GM23338 (cell line): ENCODE results near the gene MOSPD2. TPM values are rescaled to one million over a fixed set of nuclear protein-coding genes. Genes with fewer than 3 reads are reported as not detected.

Source experiments
- ATAC-seq: fragments of 200-7000 bp; cut with Tn5 transposase; 3 replicates; pipeline ENCODE4 v1.9.1; 2020
- DNase-seq: peaks from one replicate; pipeline ENCODE4 v3.0.0-alpha.2; 2015; ENCODE audit warnings: low spot score
- H2AFZ ChIP-seq: fragments of 200-600 bp; sonication (generic); 2 replicates; pipeline ENCODE4 v1.8.0; 2016; ENCODE audit warnings: antibody characterized with exemption, mild to moderate bottlenecking, moderate library complexity
- H3F3A ChIP-seq: fragments of 200-600 bp; sonication (generic); replicated peaks from 2 replicates; pipeline ENCODE4 v1.8.0; 2017; ENCODE audit warnings: antibody characterized with exemption, mixed run types, low read depth
- H3K27ac ChIP-seq: fragments of 200-600 bp; sonication (generic); 2 replicates; pipeline ENCODE4 v1.6.1; 2016; ENCODE audit warnings: low read depth
- H3K27me3 ChIP-seq: fragments of 200-600 bp; sonication (generic); 2 replicates; pipeline ENCODE4 v1.8.0; 2016; ENCODE audit warnings: mild to moderate bottlenecking, mixed run types, moderate library complexity; ENCODE audit not compliant: insufficient read depth
- H3K36me3 ChIP-seq: fragments of 200-600 bp; sonication (generic); 2 replicates; pipeline ENCODE4 v1.8.0; 2016; ENCODE audit warnings: mild to moderate bottlenecking; ENCODE audit not compliant: insufficient read depth
- H3K4me1 ChIP-seq: fragments of 200-600 bp; sonication (generic); 2 replicates; pipeline ENCODE4 v1.8.0; 2016; ENCODE audit warnings: mild to moderate bottlenecking, moderate library complexity; ENCODE audit not compliant: insufficient read depth
- H3K4me2 ChIP-seq: fragments of 200-600 bp; sonication (generic); 2 replicates; pipeline ENCODE4 v1.7.1; 2017; ENCODE audit warnings: mixed run types
- H3K4me3 ChIP-seq: fragments of 200-600 bp; sonication (generic); 2 replicates; pipeline ENCODE4 v1.6.1; 2016; ENCODE audit warnings: mixed run types
- H3K79me2 ChIP-seq: fragments of 200-600 bp; sonication (generic); replicated peaks from 2 replicates; pipeline ENCODE4 v1.8.0; 2017; ENCODE audit warnings: mild to moderate bottlenecking; ENCODE audit not compliant: insufficient read depth
- H3K9me2 ChIP-seq: fragments of 200-600 bp; sonication (generic); 2 replicates; pipeline ENCODE4 v1.8.0; 2017; ENCODE audit not compliant: insufficient read depth
- H4K20me1 ChIP-seq: fragments of 200-600 bp; sonication (generic); replicated peaks from 2 replicates; pipeline ENCODE4 v1.8.0; 2017; ENCODE audit warnings: mild to moderate bottlenecking; ENCODE audit not compliant: insufficient read depth
- H3K27ac Mint-ChIP-seq: 2 replicates; pipeline ENCODE4 v1.8.0; 2020; ENCODE audit warnings: inconsistent platforms, mild to moderate bottlenecking, moderate library complexity, mixed read lengths
- H3K27me3 Mint-ChIP-seq: 3 replicates; pipeline ENCODE4 v1.8.0; 2022; ENCODE audit warnings: low read depth, mild to moderate bottlenecking, moderate library complexity, mixed read lengths, inconsistent platforms; ENCODE audit not compliant: insufficient read depth, poor library complexity
- H3K36me3 Mint-ChIP-seq: 3 replicates; pipeline ENCODE4 v1.8.0; 2021; ENCODE audit warnings: low read depth, mild to moderate bottlenecking, inconsistent platforms, moderate library complexity, mixed read lengths
- H3K4me1 Mint-ChIP-seq: 3 replicates; pipeline ENCODE4 v1.8.0; 2020; ENCODE audit warnings: mild to moderate bottlenecking, inconsistent platforms, mixed read lengths
- H3K4me3 Mint-ChIP-seq: 3 replicates; pipeline ENCODE4 v1.8.0; 2021; ENCODE audit warnings: moderate library complexity, mild to moderate bottlenecking, inconsistent platforms, mixed read lengths
- H3K9me3 Mint-ChIP-seq: 3 replicates; pipeline ENCODE4 v1.8.0; 2020; ENCODE audit warnings: moderate library complexity, mild to moderate bottlenecking, inconsistent platforms, mixed read lengths
- CREB1 ChIP-seq: fragments of 250-450 bp; sonication (Bioruptor Pico); IDR thresholded peaks from 2 replicates; pipeline ENCODE4 v1.5.0; 2020; ENCODE audit warnings: low read depth, mild to moderate bottlenecking, moderate library complexity
- CTCF ChIP-seq, 2 experiments: fragments of 200-600 bp in 1 of 2; sonication (generic) in 1 of 2; conservative IDR thresholded peaks; 2 replicates each; pipeline versions ENCODE4 v1.5.1 to v1.6.1; 2016 to 2017; ENCODE audit warnings: antibody characterized with exemption in 2 of 2, low read depth in 2 of 2, mild to moderate bottlenecking in 2 of 2, moderate library complexity in 1 of 2
- EZH2 ChIP-seq: fragments of 200-600 bp; sonication (generic); IDR thresholded peaks from one replicate; pipeline ENCODE4 v1.8.0; 2017; ENCODE audit warnings: antibody characterized with exemption, mild to moderate bottlenecking, low read depth; ENCODE audit not compliant: unreplicated experiment
- EZH2phosphoT487 ChIP-seq: fragments of 200-600 bp; sonication (generic); IDR thresholded peaks from one replicate; pipeline ENCODE4 v1.8.1; 2018; ENCODE audit warnings: antibody characterized with exemption; ENCODE audit not compliant: unreplicated experiment
- JUNB ChIP-seq: IDR thresholded peaks from one replicate; pipeline ENCODE4 v1.6.1; 2016; ENCODE audit warnings: antibody characterized with exemption; ENCODE audit not compliant: unreplicated experiment
- NANOG ChIP-seq: IDR thresholded peaks from 2 replicates; pipeline ENCODE4 v1.6.1; 2016; ENCODE audit warnings: antibody characterized with exemption, borderline replicate concordance
- POLR2AphosphoS5 ChIP-seq: IDR thresholded peaks from 2 replicates; pipeline ENCODE4 v1.6.1; 2016; ENCODE audit warnings: antibody characterized with exemption, low read depth
- REST ChIP-seq: IDR thresholded peaks from one replicate; pipeline ENCODE4 v1.6.1; 2018; ENCODE audit warnings: antibody characterized with exemption; ENCODE audit not compliant: unreplicated experiment
- ZNF114 ChIP-seq: fragments of 250-450 bp; sonication (Bioruptor Pico); IDR thresholded peaks from 2 replicates; pipeline ENCODE4 v1.5.0; 2020; ENCODE audit warnings: mild to moderate bottlenecking, moderate library complexity
- ZNF331 ChIP-seq: fragments of 250-450 bp; sonication (Bioruptor Pico); IDR thresholded peaks from 2 replicates; pipeline ENCODE4 v1.5.0; 2020; ENCODE audit warnings: low read depth, mild to moderate bottlenecking, moderate library complexity
- ZNF462 ChIP-seq: fragments of 250-450 bp; sonication (Bioruptor Pico); IDR thresholded peaks from 2 replicates; pipeline ENCODE4 v1.5.0; 2020; ENCODE audit warnings: mild to moderate bottlenecking, moderate library complexity
- polyA plus RNA-seq: library from polyadenylated mRNA; unstranded; fragments of >200 nt; fragmentation: Nextera tagmentation; extraction: Ambion mirVana; gene quantifications from 2 replicates; pipeline ENCODE4 v1.2.1, GENCODE V29; 2016
- total RNA-seq: library from RNA; depleted of rRNA; stranded (reverse); fragments of >200 nt; shearing (Covaris generic); gene quantifications from 2 replicates; pipeline ENCODE4 v1.2.3, GENCODE V29; 2014

Gene MOSPD2
- total and polyA plus RNA-seq, 2 experiments from 2014 or later = 8.5 to 13.9 TPM

- no peaks in the 10 kb centered on the region for H3K79me2 ChIP-seq
Measured at GRCh38 chrX:14930663-14931062, 57.4 kb downstream of the MOSPD2 start.

GRCh38 chrX:14932136-14932535 lies 58.9 kb downstream of the MOSPD2 start:
- H3K9me3 Mint-ChIP-seq = no peaks in the 10 kb centered on the region
- no peaks in the 10 kb centered on the region for H4K20me1 ChIP-seq
- no peak overlapping the region for H3K4me3 Mint-ChIP-seq
- DNase-seq (no peak), ATAC-seq (no peak)
- no peak overlapping the region for H2AFZ ChIP-seq
- no peaks in the 10 kb centered on the region for H3K27me3 ChIP-seq
- no peaks in the 10 kb centered on the region for H3F3A ChIP-seq
- no peak overlapping the region for H3K4me2 ChIP-seq
- H3K27ac ChIP-seq = no peak overlapping the region
- H3K4me3 ChIP-seq = no peak overlapping the region
- no peaks in the 10 kb centered on the region for H3K79me2 ChIP-seq
- no peaks in the 10 kb centered on the region for H3K36me3 ChIP-seq
- peaks cover 14% of the 10 kb centered on the region for H3K4me1 Mint-ChIP-seq
- no peaks in the 10 kb centered on the region for H3K36me3 Mint-ChIP-seq
- no peaks in the 10 kb centered on the region for H3K9me2 ChIP-seq
- no peaks in the 10 kb centered on the region for H3K27me3 Mint-ChIP-seq
- no peak overlapping the region for H3K27ac Mint-ChIP-seq
- no peaks in the 10 kb centered on the region for H3K4me1 ChIP-seq
- TF ChIP-seq CTCF (conservative IDR thresholded peaks at IDR 0.05; ENCODE audit: low read depth in 2 of 2) (no peak), NANOG (no peak), CREB1 (CRISPR knock-in tag) (no peak), EZH2 (no peak), ZNF331 (CRISPR knock-in tag) (no peak), JUNB (no peak), POLR2AphosphoS5 (no peak), REST (no peak), ZNF114 (CRISPR knock-in tag) (no peak), ZNF462 (CRISPR knock-in tag) (no peak), EZH2phosphoT487 (no peak)

More at GRCh38 chrX:14930663-14931062, 57.4 kb downstream of the MOSPD2 start:
- TF ChIP-seq POLR2AphosphoS5 = no peak
- H3K4me1 Mint-ChIP-seq = peaks cover 14% of the 10 kb centered on the region
- no peaks in the 10 kb centered on the region for H3K36me3 Mint-ChIP-seq
- H3K27me3 Mint-ChIP-seq = no peaks in the 10 kb centered on the region
- no peaks in the 10 kb centered on the region for H3K36me3 ChIP-seq
- H3K9me3 Mint-ChIP-seq = no peaks in the 10 kb centered on the region
- DNase-seq (no peak), ATAC-seq (no peak)
- H3K4me3 Mint-ChIP-seq = no peak overlapping the region
- no peak overlapping the region for H3K4me3 ChIP-seq
- no peak overlapping the region for H3K27ac ChIP-seq
- no peaks in the 10 kb centered on the region for H3K27me3 ChIP-seq
- H3K4me1 ChIP-seq = no peaks in the 10 kb centered on the region
- no peaks in the 10 kb centered on the region for H3K9me2 ChIP-seq
- no peaks in the 10 kb centered on the region for H4K20me1 ChIP-seq
- no peaks in the 10 kb centered on the region for H3F3A ChIP-seq
- H3K4me2 ChIP-seq = no peak overlapping the region
- no peak overlapping the region for H2AFZ ChIP-seq
- H3K27ac Mint-ChIP-seq = no peak overlapping the region
